ENCODE results near the gene HUS1B. TPM values are rescaled to one million over a fixed set of nuclear protein-coding genes. Genes with fewer than 3 reads are reported as not detected.

Gene HUS1B
- total RNA-seq, 2 experiments from 2014 or later, result 0.78 to 0.86 TPM

DNA sequence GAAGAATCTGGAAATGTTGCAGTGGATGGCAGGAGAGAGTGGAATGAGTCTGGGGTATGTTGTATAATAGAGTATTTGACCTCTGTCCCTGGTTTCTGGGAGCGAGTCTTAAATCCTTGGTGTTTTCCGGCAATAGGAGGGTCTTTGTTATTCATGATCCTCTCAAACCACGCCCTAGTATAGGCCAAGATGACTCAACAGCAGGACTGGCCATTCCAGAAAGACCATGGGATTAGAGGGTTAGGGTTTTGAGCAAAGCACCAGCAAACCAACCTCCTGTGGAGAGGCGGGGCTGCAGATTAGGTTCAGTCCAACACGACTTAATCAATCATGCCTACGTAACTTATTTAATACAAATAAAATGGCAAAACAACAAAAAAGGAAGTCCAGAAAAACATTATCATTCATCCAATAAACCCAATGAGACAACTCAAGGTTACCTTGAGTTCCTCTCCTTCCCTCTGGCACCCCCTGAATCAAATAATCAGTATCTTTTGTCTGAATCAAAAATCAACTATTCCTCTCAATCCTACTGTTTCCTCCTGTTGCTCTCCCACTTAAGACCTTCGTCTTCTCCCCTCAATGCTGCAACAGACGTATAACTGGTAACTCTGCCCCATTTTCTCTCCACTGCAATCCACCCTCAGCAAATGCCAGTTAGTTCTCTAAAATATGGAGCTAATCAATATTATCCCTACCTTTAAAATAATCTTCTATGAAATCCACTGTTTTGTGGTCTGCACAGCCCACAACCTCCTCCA is 15.5 kb downstream of the HUS1B start:
- Mint-ChIP-seq H3K9me3 (no peaks in the 10 kb centered on the region), H3K27ac (no peak overlapping the region), H3K4me1 (peaks cover 15% of the 10 kb centered on the region), H3K36me3 (ENCODE audit: low read depth) (peaks cover 15% of the 10 kb centered on the region), H3K27me3 (no peaks in the 10 kb centered on the region), H3K4me3 (no peak overlapping the region)
- POLR2A ChIA-PET, result no interaction called here
- DNase-seq, result no peak
- CTCF ChIA-PET, result no interaction called here

DNA sequence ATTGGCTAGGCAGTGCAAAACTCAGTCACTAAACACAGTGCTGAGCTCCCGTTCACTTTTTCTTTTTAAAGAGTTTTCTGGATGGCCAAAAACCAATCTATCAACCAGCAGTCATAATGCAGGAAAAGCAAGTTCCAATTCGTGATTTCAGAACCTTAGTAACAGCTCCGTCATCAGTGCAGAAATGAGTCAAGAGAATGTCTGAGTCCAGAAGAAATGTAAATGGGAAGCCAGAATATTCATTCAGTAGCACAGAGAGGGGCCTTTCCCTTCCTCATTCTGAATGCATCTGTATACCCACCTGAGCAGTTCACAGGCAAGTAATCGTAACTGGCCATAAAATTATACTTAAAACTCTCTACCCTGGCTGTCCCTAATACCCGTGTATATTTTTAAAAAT is 20.4 kb downstream of the HUS1B start:
- H3K27ac Mint-ChIP-seq, result no peak overlapping the region
- H3K4me1 Mint-ChIP-seq, result peaks cover 16% of the 10 kb centered on the region
- no peak for DNase-seq
- H3K9me3 Mint-ChIP-seq, result no peaks in the 10 kb centered on the region
- ChIA-PET POLR2A (interaction anchor here (1.0 kb wide), 1 partner anchor 769 kb away, joined by 3 read pairs; no protein-coding TSS in a partner anchor), CTCF (interaction anchor here (0.8 to 1.8 kb wide), 2 partner anchors 43 to 85 kb away, joined by 3 to 4 read pairs; no protein-coding TSS in a partner anchor)
- peaks cover 22% of the 10 kb centered on the region for H3K36me3 Mint-ChIP-seq (ENCODE audit: low read depth)
- H3K27me3 Mint-ChIP-seq, result no peaks in the 10 kb centered on the region
- H3K4me3 Mint-ChIP-seq, result no peak overlapping the region

DNA sequence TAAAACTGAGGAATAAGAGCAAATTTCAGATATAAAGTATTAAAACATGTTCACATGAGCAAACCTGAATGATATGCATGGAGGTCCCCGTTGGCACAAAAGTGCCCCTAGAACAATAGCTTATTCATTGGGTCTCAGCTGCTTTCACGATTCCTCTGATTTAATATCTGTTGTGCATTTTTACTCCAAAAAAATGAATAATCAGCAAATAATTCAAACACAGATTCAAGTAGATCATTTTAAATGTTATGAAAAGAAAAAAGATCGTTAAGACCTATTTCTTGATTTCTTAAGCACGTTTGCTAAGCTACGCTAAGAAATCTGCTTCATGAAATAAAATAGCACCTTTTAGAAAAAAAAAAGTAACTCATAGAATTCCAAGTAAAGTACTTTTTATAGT is 21.7 kb downstream of the HUS1B start:
- no peak for DNase-seq
- Mint-ChIP-seq H3K27ac (no peak overlapping the region), H3K4me1 (peaks cover 16% of the 10 kb centered on the region), H3K27me3 (no peaks in the 10 kb centered on the region), H3K36me3 (ENCODE audit: low read depth) (peaks cover 17% of the 10 kb centered on the region), H3K4me3 (no peak overlapping the region), H3K9me3 (no peaks in the 10 kb centered on the region)
- CTCF ChIA-PET, result interaction anchor here (1.0 to 1.8 kb wide), 2 partner anchors 42 to 87 kb away, joined by 3 to 4 read pairs; no protein-coding TSS in a partner anchor
- POLR2A ChIA-PET, result no interaction called here

DNA sequence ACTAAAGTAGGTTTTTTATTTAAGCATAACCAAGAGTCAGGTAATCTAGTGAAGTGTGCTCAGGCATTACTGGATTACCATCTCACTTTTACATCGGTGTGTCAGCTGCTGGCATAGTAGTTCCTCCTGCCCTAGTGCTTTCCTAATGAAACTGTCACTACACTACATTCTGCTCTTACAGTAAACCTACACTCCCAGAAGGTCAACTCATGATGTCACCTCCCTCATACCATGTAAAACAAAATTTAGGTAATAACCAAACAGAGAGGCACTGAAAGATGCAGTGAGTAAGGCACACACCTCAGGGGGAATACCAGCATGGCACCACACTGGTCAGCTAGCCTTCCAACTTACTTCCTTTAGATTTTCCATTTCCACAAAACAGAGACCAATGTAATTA is 23.3 kb downstream of the HUS1B start:
- DNase-seq, result no peak
- Mint-ChIP-seq H3K4me3 (no peak overlapping the region), H3K4me1 (peaks cover 22% of the 10 kb centered on the region), H3K36me3 (ENCODE audit: low read depth) (peaks cover 25% of the 10 kb centered on the region), H3K27me3 (no peaks in the 10 kb centered on the region), H3K9me3 (no peaks in the 10 kb centered on the region), H3K27ac (no peak overlapping the region)
- ChIA-PET CTCF (no interaction called here), POLR2A (no interaction called here)

- Mint-ChIP-seq H3K9me3 (no peaks in the 10 kb centered on the region), H3K4me3 (no peak overlapping the region), H3K27ac (no peak overlapping the region), H3K4me1 (peaks cover 15% of the 10 kb centered on the region), H3K27me3 (no peaks in the 10 kb centered on the region), H3K36me3 (ENCODE audit: low read depth) (peaks cover 15% of the 10 kb centered on the region)
- DNase-seq, result no peak
- ChIA-PET CTCF (no interaction called here), POLR2A (no interaction called here)
Observed at GRCh38 chr6:628766-629165, 28.1 kb downstream of the HUS1B start.

- no peak for DNase-seq
- no peaks in the 10 kb centered on the region for H3K27me3 Mint-ChIP-seq
- no peak overlapping the region for H3K4me3 Mint-ChIP-seq
- POLR2A ChIA-PET, result interaction anchor here (0.6 kb wide), 1 partner anchor 124 kb away, joined by 3 read pairs; no protein-coding TSS in a partner anchor
- CTCF ChIA-PET, result no interaction called here
- H3K36me3 Mint-ChIP-seq (ENCODE audit: low read depth), result peaks cover 13% of the 10 kb centered on the region
- no peak overlapping the region for H3K27ac Mint-ChIP-seq
- H3K9me3 Mint-ChIP-seq, result no peaks in the 10 kb centered on the region
- H3K4me1 Mint-ChIP-seq, result peaks cover 15% of the 10 kb centered on the region
Observed at GRCh38 chr6:626236-626635, 30.7 kb downstream of the HUS1B start.

- ChIA-PET POLR2A (no interaction called here), CTCF (interaction anchor here (0.6 kb wide), 1 partner anchor 280 kb away, joined by 3 read pairs; no protein-coding TSS in a partner anchor)
- no peak overlapping the region for H3K4me3 Mint-ChIP-seq
Observed at GRCh38 chr6:624979-625378, 31.9 kb downstream of the HUS1B start.

DNA sequence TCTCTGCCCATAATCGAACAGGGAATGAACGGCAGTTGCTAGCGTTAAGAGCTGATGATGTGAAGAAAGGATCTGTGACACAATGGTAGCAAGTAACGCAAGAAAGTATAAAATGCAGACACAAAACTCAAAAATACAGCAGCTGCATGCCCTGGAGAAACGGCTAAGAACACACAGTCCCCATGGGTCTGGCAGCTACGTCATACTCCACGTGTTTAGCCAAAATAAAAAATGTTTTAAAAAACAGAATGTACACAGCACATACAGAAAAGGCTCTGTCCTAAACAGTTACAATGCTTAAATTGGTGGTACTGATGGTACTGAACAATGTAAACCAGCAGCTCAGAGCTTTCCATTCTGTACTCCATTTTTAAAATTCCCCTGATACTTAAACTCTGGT is 34.4 kb downstream of the HUS1B start:
- no peak for DNase-seq
- Mint-ChIP-seq H3K4me1 (peaks cover 7% of the 10 kb centered on the region), H3K27ac (no peak overlapping the region), H3K36me3 (ENCODE audit: low read depth) (peaks cover 7% of the 10 kb centered on the region), H3K9me3 (no peaks in the 10 kb centered on the region), H3K27me3 (no peaks in the 10 kb centered on the region), H3K4me3 (no peak overlapping the region)
- ChIA-PET POLR2A (no interaction called here), CTCF (interaction anchor here (1.5 kb wide), 1 partner anchor 29 kb away, joined by 4 read pairs; no protein-coding TSS in a partner anchor)

More at GRCh38 chr6:624979-625378, 31.9 kb downstream of the HUS1B start:
- no peak overlapping the region for H3K27ac Mint-ChIP-seq
- no peaks in the 10 kb centered on the region for H3K9me3 Mint-ChIP-seq
- no peaks in the 10 kb centered on the region for H3K27me3 Mint-ChIP-seq
- H3K36me3 Mint-ChIP-seq (ENCODE audit: low read depth), result peaks cover 15% of the 10 kb centered on the region
- peaks cover 15% of the 10 kb centered on the region for H3K4me1 Mint-ChIP-seq
- DNase-seq, result no peak

DNA sequence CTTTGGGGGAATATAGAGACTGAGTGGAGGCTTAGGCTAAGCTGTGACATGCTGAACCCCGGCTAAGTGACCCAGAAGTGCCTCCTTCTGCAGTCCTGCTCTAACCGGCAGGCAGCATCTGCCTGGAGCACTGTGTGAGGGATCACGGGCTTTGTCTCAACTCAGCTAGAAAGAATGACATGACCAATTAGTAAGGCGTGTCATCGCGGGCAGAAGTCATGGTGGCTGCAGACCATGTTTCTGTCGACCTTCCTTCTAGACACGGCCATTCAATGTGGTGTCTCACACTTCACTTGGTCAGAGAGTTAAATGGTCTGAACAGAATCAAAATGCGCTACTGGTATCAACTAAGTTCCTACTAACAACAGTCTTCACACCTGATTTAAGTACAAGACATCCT is 35.0 kb downstream of the HUS1B start:
- CTCF ChIA-PET, result interaction anchor here (1.5 kb wide), 1 partner anchor 29 kb away, joined by 4 read pairs; no protein-coding TSS in a partner anchor
- no peak overlapping the region for H3K27ac Mint-ChIP-seq
- H3K36me3 Mint-ChIP-seq (ENCODE audit: low read depth), result peaks cover 11% of the 10 kb centered on the region
- no peak for DNase-seq
- no peaks in the 10 kb centered on the region for H3K27me3 Mint-ChIP-seq
- H3K4me1 Mint-ChIP-seq, result peaks cover 7% of the 10 kb centered on the region
- no peaks in the 10 kb centered on the region for H3K9me3 Mint-ChIP-seq
- POLR2A ChIA-PET, result no interaction called here
- no peak overlapping the region for H3K4me3 Mint-ChIP-seq

GRCh38 chr6:620950-621349 is 36.0 kb downstream of the HUS1B start:
- H3K4me1 Mint-ChIP-seq, result peaks cover 6% of the 10 kb centered on the region
- no peaks in the 10 kb centered on the region for H3K27me3 Mint-ChIP-seq
- POLR2A ChIA-PET, result no interaction called here
- H3K9me3 Mint-ChIP-seq, result no peaks in the 10 kb centered on the region
- no peak for DNase-seq
- no peak overlapping the region for H3K4me3 Mint-ChIP-seq
- H3K36me3 Mint-ChIP-seq (ENCODE audit: low read depth), result peaks cover 13% of the 10 kb centered on the region
- CTCF ChIA-PET, result no interaction called here
- H3K27ac Mint-ChIP-seq, result no peak overlapping the region

DNA sequence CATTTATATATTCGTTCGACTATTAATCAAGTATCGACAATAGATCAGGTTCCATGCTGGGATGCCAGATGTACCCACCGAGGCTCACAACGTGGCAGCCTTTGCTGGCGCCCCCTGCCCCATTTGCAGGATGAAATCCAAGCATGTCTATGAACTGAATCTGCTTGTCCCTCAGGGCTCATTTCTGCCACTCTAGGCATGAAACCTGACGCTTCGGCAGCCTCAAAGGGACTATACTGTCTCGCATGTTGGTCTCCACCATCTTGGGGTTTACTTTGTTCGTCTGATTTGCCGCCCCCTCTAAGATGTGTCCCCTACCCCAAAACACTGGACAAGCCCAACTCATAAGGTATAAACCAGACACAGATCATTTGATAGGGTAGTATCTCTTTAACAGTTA is 36.7 kb downstream of the HUS1B start:
- H3K4me1 Mint-ChIP-seq, result peaks cover 6% of the 10 kb centered on the region
- POLR2A ChIA-PET, result no interaction called here
- H3K27ac Mint-ChIP-seq, result no peak overlapping the region
- DNase-seq, result no peak
- peaks cover 17% of the 10 kb centered on the region for H3K36me3 Mint-ChIP-seq (ENCODE audit: low read depth)
- H3K27me3 Mint-ChIP-seq, result no peaks in the 10 kb centered on the region
- H3K4me3 Mint-ChIP-seq, result no peak overlapping the region
- H3K9me3 Mint-ChIP-seq, result no peaks in the 10 kb centered on the region
- CTCF ChIA-PET, result no interaction called here

GRCh38 chr6:617456-618100 is 39.3 kb downstream of the HUS1B start:
- ChIA-PET CTCF (interaction anchor here (1.2 to 2.2 kb wide), 4 partner anchors 12 to 104 kb away, joined by 3 to 6 read pairs (median 4); no protein-coding TSS in a partner anchor), POLR2A (no interaction called here)
- Mint-ChIP-seq H3K4me1 (peaks cover 6% of the 10 kb centered on the region), H3K9me3 (no peaks in the 10 kb centered on the region), H3K36me3 (ENCODE audit: low read depth) (peaks cover 22% of the 10 kb centered on the region), H3K4me3 (no peak overlapping the region), H3K27ac (no peak overlapping the region), H3K27me3 (no peaks in the 10 kb centered on the region)
- DNase-seq, result peak; percentile 23

DNA sequence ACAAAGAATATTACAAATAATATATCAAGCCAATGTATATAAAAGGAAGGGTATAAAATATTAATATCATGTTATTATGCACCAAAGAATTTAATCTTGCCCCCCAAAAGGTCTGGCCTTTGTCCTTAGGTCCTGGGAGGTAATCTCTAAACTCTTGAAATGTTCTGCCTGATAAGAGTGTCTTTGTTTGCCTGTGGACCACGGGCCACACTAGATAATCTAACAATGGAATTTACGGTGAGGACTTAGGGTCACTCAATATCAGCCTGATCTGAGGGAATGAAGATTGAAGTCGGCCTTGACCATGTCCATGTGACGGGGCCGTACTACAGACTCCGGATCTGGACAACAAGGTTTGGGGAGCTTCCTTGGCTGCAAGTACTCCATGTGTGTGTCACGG is 42.9 kb downstream of the HUS1B start:
- DNase-seq, result no peak
- Mint-ChIP-seq H3K27me3 (no peaks in the 10 kb centered on the region), H3K9me3 (no peaks in the 10 kb centered on the region), H3K27ac (no peak overlapping the region), H3K4me3 (no peak overlapping the region), H3K4me1 (peaks cover 13% of the 10 kb centered on the region), H3K36me3 (ENCODE audit: low read depth) (peaks cover 22% of the 10 kb centered on the region)
- CTCF ChIA-PET, result interaction anchor here (1.3 kb wide), 1 partner anchor 108 kb away, joined by 5 read pairs; no protein-coding TSS in a partner anchor
- POLR2A ChIA-PET, result no interaction called here

All from activated CD4-positive, alpha-beta memory T cell treated with anti-CD3 and anti-CD28 coated beads, Interleukin-2, amount 10 ng/mL, durations not matched to agents 7 days and 5 days (primary cell).